HG02943 (cell line): ENCODE data around the gene PLEKHA4.
"Not testable (repeated sequence)": the region's sequence is repeated elsewhere in the genome, so short reads cannot be mapped to it uniquely, and the experiment has no call there.

Experiments
- ATAC-seq: cut with Tn5 transposase; IDR thresholded peaks from one replicate; pipeline ENCODE4 v1.9.1; 2021; ENCODE audit warnings: mild to moderate bottlenecking, low read depth, moderate library complexity; ENCODE audit not compliant: unreplicated experiment

Gene PLEKHA4

DNA sequence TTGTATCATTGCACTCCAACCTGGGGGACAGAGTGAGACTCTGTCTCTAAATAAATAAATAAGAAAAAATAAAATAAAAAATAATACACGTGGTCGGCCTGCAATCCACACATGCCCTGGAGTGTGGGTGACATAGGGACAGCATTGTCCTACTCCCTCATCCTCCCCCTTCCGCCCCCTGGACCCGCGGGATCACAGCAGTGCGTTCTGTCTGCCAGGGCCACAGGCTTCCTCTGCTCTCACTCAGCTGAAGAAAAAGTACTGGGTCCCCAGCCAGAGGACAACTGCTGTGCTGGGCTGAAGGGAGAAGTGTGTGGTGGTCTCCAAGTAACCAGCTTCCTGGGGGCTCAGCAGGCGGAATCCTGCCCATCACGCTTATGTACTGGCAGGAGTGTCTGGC lies 63.9 kb downstream of the PLEKHA4 start:
- ATAC-seq = no peak

DNA sequence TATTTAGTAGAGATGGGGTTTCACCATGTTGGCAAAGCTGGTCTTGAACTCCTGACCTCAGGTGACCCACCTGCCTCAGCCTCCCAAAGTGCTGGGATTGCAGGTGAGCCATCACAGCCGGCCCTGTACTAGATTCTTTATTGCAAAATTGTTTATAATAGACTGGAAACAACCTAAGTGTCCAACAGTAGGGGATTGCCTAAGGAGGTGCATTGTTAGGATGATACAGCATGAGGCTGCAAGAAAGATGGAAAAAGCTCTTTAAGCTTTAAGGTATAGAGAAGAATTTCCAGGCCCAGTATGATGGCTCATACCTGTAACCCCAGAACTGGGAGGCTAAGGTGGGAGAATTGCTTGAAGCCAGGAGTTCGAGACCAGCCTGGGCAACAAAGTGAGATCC lies 65.8 kb downstream of the PLEKHA4 start:
- ATAC-seq = no peak

- ATAC-seq = no peak
Observed at GRCh38 chr19:48799358-48800300, 68.8 kb downstream of the PLEKHA4 start.

DNA sequence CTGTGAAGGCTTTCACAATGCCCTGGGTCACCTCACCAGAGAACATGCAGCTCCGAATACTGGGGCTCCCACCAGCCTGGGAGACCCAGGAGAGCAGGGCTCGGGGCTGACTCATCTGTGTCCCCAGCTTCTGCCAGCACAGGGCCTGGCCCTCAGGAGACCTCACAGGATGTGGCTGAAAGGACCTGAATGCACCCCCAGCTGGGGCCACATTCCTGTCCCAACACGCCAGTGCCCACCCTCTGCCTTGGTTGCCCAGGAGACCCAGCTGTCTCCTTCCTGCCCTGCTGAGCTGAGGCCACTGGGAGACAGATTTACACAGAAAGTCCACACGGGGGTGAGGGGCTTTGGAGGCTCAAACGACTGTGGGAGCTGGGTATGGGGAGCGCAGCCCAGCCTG lies 69.5 kb downstream of the PLEKHA4 start:
- no peak for ATAC-seq

DNA sequence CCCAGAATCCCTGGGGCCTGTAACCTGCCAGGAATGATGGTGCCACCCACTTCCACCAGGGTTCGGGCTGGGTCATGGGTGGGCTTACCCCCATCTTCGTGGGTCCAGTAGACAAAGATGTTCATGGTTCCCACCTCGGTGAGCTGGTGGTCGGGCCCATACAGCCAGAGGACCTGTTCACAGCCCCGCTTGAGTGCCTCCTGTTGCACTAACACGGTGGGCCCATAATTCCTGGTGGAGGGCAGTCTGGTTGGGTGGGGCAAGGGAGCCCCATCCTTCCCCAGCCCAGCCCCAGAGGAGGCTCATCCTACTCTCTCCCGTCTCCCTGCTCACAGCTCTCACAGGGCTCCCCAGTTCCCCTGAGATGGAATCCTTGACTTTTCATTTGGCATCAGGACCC lies 71.3 kb downstream of the PLEKHA4 start:
- no peak for ATAC-seq

DNA sequence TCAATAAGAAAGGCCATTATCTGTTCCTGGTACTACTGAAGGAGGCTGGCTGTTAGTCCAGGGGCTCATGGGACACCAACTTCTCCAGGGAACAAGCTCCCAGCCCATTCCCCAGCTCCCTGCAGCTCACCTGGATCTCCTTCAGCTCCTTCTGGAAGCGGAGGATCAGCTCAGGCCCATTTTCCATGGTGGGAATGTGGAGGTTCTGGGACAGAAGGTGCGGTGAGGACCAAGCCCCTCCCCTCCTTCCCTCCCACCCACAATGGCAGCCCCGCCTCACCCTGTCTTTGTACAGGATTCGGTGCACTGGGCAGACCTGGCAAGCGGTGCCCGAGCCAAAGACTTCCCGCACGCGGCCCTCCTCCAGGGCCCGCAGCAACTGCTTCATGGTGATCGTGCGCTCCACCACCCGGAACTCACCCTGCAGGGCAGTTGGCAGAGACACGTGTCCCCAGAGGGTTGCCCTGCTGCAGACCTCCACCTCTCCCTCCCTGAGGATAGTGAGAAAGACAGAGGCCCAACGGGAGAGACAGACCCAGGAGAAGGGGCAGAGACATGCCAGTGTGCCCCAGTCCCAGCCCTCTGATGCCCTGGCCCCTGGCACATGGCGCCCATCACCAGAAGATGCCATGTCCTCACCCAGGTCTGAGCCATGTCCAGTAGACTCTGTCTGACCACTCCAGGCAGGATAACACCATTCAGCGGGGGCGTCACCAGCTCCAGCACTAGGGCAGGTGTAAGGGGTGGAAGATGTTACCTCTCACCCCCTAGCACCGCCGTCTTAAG lies 71.9 kb downstream of the PLEKHA4 start:
- ATAC-seq = no peak

DNA sequence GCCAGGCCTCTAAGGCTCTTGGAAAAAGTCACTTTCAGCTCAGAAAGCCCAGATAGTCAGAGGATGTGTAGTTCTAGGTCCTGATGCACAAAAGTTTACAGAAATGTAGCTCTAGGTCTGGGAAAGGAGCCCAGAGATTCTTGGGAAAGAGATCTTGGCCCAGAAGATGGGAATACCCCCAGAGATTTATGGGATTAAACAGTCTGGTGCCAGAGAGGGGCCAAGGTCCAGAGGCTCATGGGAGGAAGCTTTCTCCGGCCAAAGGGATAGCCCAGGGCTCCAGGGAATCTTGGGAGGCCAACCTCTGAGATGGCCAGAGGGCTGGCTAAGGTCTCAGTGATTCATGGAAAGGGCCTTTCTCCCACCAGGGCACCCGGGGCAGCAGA lies 72.7 kb downstream of the PLEKHA4 start:
- no peak for ATAC-seq

- ATAC-seq = peak; percentile 77
Observed at GRCh38 chr19:48795055-48795684, 73.2 kb downstream of the PLEKHA4 start.

DNA sequence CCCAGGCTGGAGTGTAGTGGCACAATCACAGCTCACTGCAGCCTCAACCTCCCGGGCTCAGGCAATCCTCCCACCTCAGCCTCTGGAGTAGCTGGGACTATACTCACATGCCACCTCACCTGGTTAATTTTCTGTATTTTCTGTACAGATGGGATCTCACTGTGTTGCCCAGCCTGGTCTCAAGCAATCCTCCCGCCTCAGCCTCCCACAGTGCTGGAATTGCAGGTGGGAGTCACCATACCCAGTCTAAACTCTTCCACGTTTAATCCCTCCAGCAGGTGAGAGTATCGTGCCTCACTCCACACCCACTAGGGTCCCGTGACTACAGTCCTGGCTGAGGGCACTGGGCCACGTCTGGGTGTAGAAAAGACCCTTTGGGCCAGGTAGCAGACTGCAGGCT lies 74.1 kb downstream of the PLEKHA4 start:
- no peak for ATAC-seq

GRCh38 chr19:48793271-48793670 lies 75.1 kb downstream of the PLEKHA4 start:
- ATAC-seq = no peak

DNA sequence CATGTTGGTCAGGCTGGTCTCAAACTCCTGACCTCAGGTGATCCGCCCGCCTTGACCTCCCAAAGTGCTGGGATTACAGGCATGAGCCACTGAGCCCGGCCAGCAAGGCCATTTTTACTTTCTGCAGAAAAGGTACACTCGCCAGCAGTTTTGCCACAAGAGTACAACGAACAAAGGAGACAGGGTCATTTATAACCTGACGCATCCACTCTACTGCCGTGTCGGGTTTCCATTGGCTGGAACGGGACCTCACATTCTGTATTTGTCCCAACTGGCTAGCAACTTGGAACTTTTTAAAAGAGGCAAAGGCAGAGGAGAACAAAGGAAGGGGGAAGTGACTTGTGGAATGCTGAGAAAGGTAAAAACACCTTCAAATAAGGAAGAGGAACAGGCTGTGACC lies 81.1 kb downstream of the PLEKHA4 start:
- not testable (repeated sequence) for ATAC-seq
